ENCODE data around the gene TCP10L.

DNA sequence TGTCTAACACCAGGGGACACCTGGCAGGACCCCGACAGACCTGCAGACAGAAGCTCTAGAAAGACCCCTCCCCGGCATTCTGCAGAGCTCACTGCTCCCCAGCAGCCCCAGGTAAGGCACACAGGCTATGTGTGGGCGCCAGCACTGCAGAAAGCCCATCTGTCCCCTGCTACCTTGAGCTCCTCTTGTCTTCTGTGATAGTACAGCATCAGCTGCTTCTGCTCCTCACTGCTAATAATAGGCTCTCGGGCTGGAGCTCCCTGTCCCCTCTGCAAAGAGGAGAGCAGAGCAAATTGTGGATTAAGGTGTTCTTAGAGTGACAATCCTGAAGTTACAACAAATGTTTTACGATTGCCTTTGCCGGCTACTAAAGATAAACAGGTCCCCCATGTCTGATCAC lies 16.8 kb upstream of the TCP10L start:
- no peak for TF ChIP-seq SRF (IDR thresholded peaks at IDR 0.05; ENCODE audit: low read depth in 2 of 2, low read length in 2 of 2)
- TF ChIP-seq RELA (IDR thresholded peaks at IDR 0.05; ENCODE audit: borderline replicate concordance, partially characterized antibody), result no peak
- no peak for TF ChIP-seq ZZZ3 (IDR thresholded peaks at IDR 0.05; ENCODE audit: control insufficient read depth, insufficient read length, low read depth)
- TF ChIP-seq EZH2 (IDR thresholded peaks at IDR 0.05; ENCODE audit: borderline replicate concordance, control insufficient read depth, low read depth, low read length), result no peak
- TF ChIP-seq HDGF (IDR thresholded peaks at IDR 0.05), result no peak
- TF ChIP-seq MYC (IDR thresholded peaks at IDR 0.05; ENCODE audit: insufficient read depth, insufficient read length, insufficient replicate concordance, low read length, severe bottlenecking), result no peak
- no peak for TF ChIP-seq PAX5 (IDR thresholded peaks at IDR 0.05; ENCODE audit: borderline replicate concordance, low read depth, low read length)
- TF ChIP-seq, protein P1, sequence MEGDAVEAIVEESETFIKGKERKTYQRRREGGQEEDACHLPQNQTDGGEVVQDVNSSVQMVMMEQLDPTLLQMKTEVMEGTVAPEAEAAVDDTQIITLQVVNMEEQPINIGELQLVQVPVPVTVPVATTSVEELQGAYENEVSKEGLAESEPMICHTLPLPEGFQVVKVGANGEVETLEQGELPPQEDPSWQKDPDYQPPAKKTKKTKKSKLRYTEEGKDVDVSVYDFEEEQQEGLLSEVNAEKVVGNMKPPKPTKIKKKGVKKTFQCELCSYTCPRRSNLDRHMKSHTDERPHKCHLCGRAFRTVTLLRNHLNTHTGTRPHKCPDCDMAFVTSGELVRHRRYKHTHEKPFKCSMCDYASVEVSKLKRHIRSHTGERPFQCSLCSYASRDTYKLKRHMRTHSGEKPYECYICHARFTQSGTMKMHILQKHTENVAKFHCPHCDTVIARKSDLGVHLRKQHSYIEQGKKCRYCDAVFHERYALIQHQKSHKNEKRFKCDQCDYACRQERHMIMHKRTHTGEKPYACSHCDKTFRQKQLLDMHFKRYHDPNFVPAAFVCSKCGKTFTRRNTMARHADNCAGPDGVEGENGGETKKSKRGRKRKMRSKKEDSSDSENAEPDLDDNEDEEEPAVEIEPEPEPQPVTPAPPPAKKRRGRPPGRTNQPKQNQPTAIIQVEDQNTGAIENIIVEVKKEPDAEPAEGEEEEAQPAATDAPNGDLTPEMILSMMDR (IDR thresholded peaks at IDR 0.05 in 2 of 3, conservative IDR thresholded peaks at IDR 0.05 in 1 of 3; ENCODE audit: control insufficient read depth in 2 of 3, extremely low read depth in 1 of 3, insufficient read depth in 1 of 3, low read depth in 3 of 3, low read length in 3 of 3), result no peak
- TF ChIP-seq, protein P2, sequence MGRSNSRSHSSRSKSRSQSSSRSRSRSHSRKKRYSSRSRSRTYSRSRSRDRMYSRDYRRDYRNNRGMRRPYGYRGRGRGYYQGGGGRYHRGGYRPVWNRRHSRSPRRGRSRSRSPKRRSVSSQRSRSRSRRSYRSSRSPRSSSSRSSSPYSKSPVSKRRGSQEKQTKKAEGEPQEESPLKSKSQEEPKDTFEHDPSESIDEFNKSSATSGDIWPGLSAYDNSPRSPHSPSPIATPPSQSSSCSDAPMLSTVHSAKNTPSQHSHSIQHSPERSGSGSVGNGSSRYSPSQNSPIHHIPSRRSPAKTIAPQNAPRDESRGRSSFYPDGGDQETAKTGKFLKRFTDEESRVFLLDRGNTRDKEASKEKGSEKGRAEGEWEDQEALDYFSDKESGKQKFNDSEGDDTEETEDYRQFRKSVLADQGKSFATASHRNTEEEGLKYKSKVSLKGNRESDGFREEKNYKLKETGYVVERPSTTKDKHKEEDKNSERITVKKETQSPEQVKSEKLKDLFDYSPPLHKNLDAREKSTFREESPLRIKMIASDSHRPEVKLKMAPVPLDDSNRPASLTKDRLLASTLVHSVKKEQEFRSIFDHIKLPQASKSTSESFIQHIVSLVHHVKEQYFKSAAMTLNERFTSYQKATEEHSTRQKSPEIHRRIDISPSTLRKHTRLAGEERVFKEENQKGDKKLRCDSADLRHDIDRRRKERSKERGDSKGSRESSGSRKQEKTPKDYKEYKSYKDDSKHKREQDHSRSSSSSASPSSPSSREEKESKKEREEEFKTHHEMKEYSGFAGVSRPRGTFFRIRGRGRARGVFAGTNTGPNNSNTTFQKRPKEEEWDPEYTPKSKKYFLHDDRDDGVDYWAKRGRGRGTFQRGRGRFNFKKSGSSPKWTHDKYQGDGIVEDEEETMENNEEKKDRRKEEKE (IDR thresholded peaks at IDR 0.05), result no peak
